ENCODE data around the gene DHRS3. TPM values are rescaled to one million over a fixed set of nuclear protein-coding genes. Genes with fewer than 3 reads are reported as not detected.
"Not testable (repeated sequence)": the region's sequence is repeated elsewhere in the genome, so short reads cannot be mapped to it uniquely, and the experiment has no call there.

Gene DHRS3
- total RNA-seq, 6 donors from 2014 or later = 84.9 to 154 (median 119) TPM

DNA sequence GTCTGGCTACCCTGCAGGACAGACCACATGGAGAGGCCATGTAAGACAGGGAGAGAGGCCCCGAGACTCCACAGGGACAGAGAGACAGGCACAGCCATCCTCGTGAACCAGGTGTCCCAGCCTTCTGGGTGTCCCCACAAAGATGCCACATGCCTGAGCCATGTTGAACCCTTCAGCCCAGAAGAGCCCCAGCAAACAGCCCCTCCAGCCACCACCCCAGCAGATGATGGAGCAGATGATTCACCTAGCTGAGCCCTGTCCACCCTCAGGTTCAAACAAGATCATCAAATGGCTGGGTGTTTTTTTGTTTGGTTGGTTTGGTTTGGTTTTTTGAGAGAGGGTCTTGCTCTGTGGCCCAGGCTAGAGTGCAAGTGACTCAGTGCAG, 78.7 kb downstream of the DHRS3 start:
- Histone ChIP-seq H3K9me3 (peaks cover 0 to 4% (median 0%) of the 10 kb centered on the region in 4 donors), H3K4me1 (peaks cover 15 to 33% (median 18%) of the 10 kb centered on the region in 4 donors), H3K27me3 (no peaks in the 10 kb centered on the region), H3K27ac (peak overlapping the region in 3 of 4 donors; percentile 31 to 69 (median 52)), H3K36me3 (no peaks in the 10 kb centered on the region), H3K4me3 (no peak overlapping the region)
- no peak for TF ChIP-seq EP300 (IDR thresholded peaks at IDR 0.05)
- no peak for TF ChIP-seq CTCF (IDR thresholded peaks at IDR 0.05)
- no peak for TF ChIP-seq POLR2A (IDR thresholded peaks at IDR 0.05)
- no peak for TF ChIP-seq POLR2AphosphoS5 (IDR thresholded peaks at IDR 0.05)
- no peak for DNase-seq
- WGBS, 2 donors = 91 to 100% methylated on average over 2 of the region's 2 CpGs
- no peak for ATAC-seq (ENCODE audit: low FRiP score in 2 of 2)

- H3K4me3 ChIP-seq; H3K9me3 ChIP-seq; H3K27me3 ChIP-seq; H3K27ac ChIP-seq; ATAC-seq (ENCODE audit: low FRiP score in 2 of 2); H3K36me3 ChIP-seq; DNase-seq: not testable (repeated sequence)
- 65 to 73% methylated on average over 3 of the region's 3 CpGs for WGBS, 2 donors
- H3K4me1 ChIP-seq = peaks cover 15 to 28% (median 18%) of the 10 kb centered on the region in 4 donors
Observed at GRCh38 chr1:12538536-12538935, 79.5 kb downstream of the DHRS3 start.

DNA sequence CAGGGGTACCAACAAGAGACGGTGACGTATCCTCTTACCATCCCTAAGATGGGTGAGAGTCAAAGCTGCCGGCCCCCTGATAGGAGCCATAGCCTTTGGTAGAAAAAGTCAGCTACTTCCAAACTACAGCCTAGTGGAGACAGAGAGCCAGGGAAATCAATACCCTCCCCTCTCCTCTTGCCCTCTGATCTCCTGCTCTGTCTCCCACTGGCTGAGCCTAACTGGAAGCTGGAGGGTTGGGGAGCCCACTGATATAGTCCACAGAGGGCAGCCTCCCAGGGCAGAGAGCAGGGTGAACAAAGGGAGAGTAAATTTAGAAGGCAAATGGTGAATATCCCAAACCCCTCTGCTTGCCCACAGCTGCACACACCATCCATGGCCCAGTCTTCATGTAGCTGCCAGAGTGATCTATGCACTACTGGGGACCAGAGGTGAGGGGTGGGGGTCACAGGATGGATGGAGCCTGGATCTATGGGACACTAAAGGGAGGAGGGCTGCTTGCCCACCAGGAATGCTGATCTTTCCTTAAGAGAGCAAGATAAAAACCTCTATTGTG, 80.0 kb downstream of the DHRS3 start:
- peaks cover 0 to 4% (median 0%) of the 10 kb centered on the region in 4 donors for H3K9me3 ChIP-seq
- ATAC-seq (ENCODE audit: low FRiP score in 2 of 2) (no peak), DNase-seq (no peak)
- no peaks in the 10 kb centered on the region for H3K36me3 ChIP-seq
- no peak overlapping the region for H3K4me3 ChIP-seq
- WGBS, 2 donors = 95 to 100% methylated on average over 2 to 3 of the region's 3 CpGs
- no peak for TF ChIP-seq EP300 (IDR thresholded peaks at IDR 0.05)
- no peak for TF ChIP-seq POLR2AphosphoS5 (IDR thresholded peaks at IDR 0.05)
- TF ChIP-seq POLR2A (IDR thresholded peaks at IDR 0.05) = no peak
- H3K27ac ChIP-seq = no peak overlapping the region
- peaks cover 15 to 28% (median 18%) of the 10 kb centered on the region in 4 donors for H3K4me1 ChIP-seq
- H3K27me3 ChIP-seq = no peaks in the 10 kb centered on the region

- TF ChIP-seq POLR2A (IDR thresholded peaks at IDR 0.05) (no peak), CTCF (IDR thresholded peaks at IDR 0.05) (no peak), POLR2AphosphoS5 (IDR thresholded peaks at IDR 0.05) (no peak), EP300 (IDR thresholded peaks at IDR 0.05) (no peak)
- ATAC-seq (ENCODE audit: low FRiP score in 2 of 2) (no peak), DNase-seq (no peak)
- no peak overlapping the region for H3K27ac ChIP-seq
- 92 to 98% methylated on average over 4 of the region's 4 CpGs for WGBS, 2 donors
- no peaks in the 10 kb centered on the region for H3K36me3 ChIP-seq
- no peak overlapping the region for H3K4me3 ChIP-seq
- no peaks in the 10 kb centered on the region for H3K27me3 ChIP-seq
- peaks cover 0 to 4% (median 0%) of the 10 kb centered on the region in 4 donors for H3K9me3 ChIP-seq
- peaks cover 15 to 28% (median 18%) of the 10 kb centered on the region in 4 donors for H3K4me1 ChIP-seq
Observed at GRCh38 chr1:12537294-12537693, 80.7 kb downstream of the DHRS3 start.

DNA sequence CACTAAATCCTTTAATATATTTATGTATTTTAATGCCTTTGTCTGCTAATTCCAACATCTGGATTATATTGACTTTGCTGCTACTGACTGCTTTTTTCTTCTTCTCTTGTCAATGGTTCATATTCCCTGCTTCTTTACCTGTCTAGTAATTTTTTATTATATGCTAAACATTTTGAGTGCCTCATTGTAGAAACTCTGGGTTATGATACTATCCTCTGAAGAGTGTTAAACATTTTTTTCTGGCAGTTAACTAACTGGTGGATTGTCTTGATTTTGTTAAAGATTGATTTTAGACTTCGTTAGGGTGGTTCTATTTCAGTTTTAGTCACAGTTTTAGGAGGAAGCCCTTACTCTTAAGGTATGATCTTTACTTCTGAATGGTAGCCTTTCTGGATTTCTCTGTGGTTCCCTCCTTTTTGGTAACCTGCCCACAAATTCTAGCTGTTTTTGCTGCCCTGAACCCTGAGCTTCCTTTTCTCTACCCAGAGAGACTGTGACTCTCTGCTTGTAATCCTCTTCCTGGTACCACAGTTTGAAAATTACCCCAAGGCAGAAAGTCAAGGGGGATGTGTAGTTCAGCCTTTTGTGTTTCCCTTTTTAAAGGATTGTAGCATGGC, 81.9 kb downstream of the DHRS3 start:
- 84 to 100% methylated on average over 1 of the region's 1 CpG for WGBS, 2 donors
- no peak overlapping the region for H3K4me3 ChIP-seq
- peaks cover 0 to 4% (median 0%) of the 10 kb centered on the region in 4 donors for H3K9me3 ChIP-seq
- H3K27ac ChIP-seq = no peak overlapping the region
- no peaks in the 10 kb centered on the region for H3K36me3 ChIP-seq
- no peaks in the 10 kb centered on the region for H3K27me3 ChIP-seq
- DNase-seq (no peak), ATAC-seq (ENCODE audit: low FRiP score in 2 of 2) (no peak)
- peaks cover 11 to 20% (median 14%) of the 10 kb centered on the region in 4 donors for H3K4me1 ChIP-seq
- TF ChIP-seq EP300 (IDR thresholded peaks at IDR 0.05) (no peak), POLR2AphosphoS5 (IDR thresholded peaks at IDR 0.05) (no peak), POLR2A (IDR thresholded peaks at IDR 0.05) (no peak), CTCF (IDR thresholded peaks at IDR 0.05) (no peak)
